Measurements from ENCODE around the gene DCC. TPM values are rescaled to one million over a fixed set of nuclear protein-coding genes. Genes with fewer than 3 reads are reported as not detected.

DCC gene
- total and polyA plus RNA-seq, 4 donors, result 0.16 to 5.3 (median 2.5) TPM

GRCh38 chr18:52829320-52829719, 489.3 kb downstream of the DCC start:
- Histone ChIP-seq H3K9ac (ENCODE audit: insufficient read depth in 1 of 2, low read length in 2 of 2) (no peak overlapping the region), H3K36me3 (ENCODE audit: control insufficient read depth in 4 of 4, insufficient read depth in 4 of 4, low read length in 4 of 4) (no peaks in the 10 kb centered on the region), H3K4me3 (no peak overlapping the region), H3K27ac (ENCODE audit: low read depth in 1 of 2, low read length in 1 of 2) (no peak overlapping the region), H3K4me1 (ENCODE audit: control insufficient read depth in 5 of 5, insufficient read depth in 5 of 5, low read length in 5 of 5) (no peaks in the 10 kb centered on the region), H3K9me3 (ENCODE audit: control insufficient read depth in 4 of 4, insufficient read depth in 3 of 4, low read length in 3 of 4) (no peaks in the 10 kb centered on the region), H3K27me3 (ENCODE audit: control insufficient read depth in 3 of 3, insufficient read depth in 3 of 3, low read length in 2 of 3) (no peaks in the 10 kb centered on the region)
- TF ChIP-seq CTCF (IDR thresholded peaks at IDR 0.05; ENCODE audit: control extremely low read depth, extremely low read depth), result no peak
- ATAC-seq (ENCODE audit: insufficient read depth, low FRiP score), result no peak
- DNase-seq, result no peak

GRCh38 chr18:52829876-52830405, 489.9 kb downstream of the DCC start:
- DNase-seq (no peak), ATAC-seq (ENCODE audit: insufficient read depth, low FRiP score) (no peak)
- Histone ChIP-seq H3K36me3 (ENCODE audit: control insufficient read depth in 4 of 4, insufficient read depth in 4 of 4, low read length in 4 of 4) (no peaks in the 10 kb centered on the region), H3K4me1 (ENCODE audit: control insufficient read depth in 5 of 5, insufficient read depth in 5 of 5, low read length in 5 of 5) (no peaks in the 10 kb centered on the region), H3K9me3 (ENCODE audit: control insufficient read depth in 4 of 4, insufficient read depth in 3 of 4, low read length in 3 of 4) (no peaks in the 10 kb centered on the region), H3K27ac (ENCODE audit: low read depth in 1 of 2, low read length in 1 of 2) (no peak overlapping the region), H3K27me3 (ENCODE audit: control insufficient read depth in 3 of 3, insufficient read depth in 3 of 3, low read length in 2 of 3) (no peaks in the 10 kb centered on the region), H3K4me3 (no peak overlapping the region), H3K9ac (ENCODE audit: insufficient read depth in 1 of 2, low read length in 2 of 2) (no peak overlapping the region)
- no peak for TF ChIP-seq CTCF (IDR thresholded peaks at IDR 0.05; ENCODE audit: control extremely low read depth, extremely low read depth)
- 78 to 85% methylated on average over 4 of the region's 4 CpGs for WGBS, 2 donors

GRCh38 chr18:52844323-52844722, 504.3 kb downstream of the DCC start:
- Histone ChIP-seq H3K36me3 (ENCODE audit: control insufficient read depth in 4 of 4, insufficient read depth in 4 of 4, low read length in 4 of 4) (no peaks in the 10 kb centered on the region), H3K4me3 (no peak overlapping the region), H3K27ac (ENCODE audit: low read depth in 1 of 2, low read length in 1 of 2) (no peak overlapping the region), H3K9me3 (ENCODE audit: control insufficient read depth in 4 of 4, insufficient read depth in 3 of 4, low read length in 3 of 4) (peaks cover 0 to 2% (median 0%) of the 10 kb centered on the region in 4 donors), H3K27me3 (ENCODE audit: control insufficient read depth in 3 of 3, insufficient read depth in 3 of 3, low read length in 2 of 3) (no peaks in the 10 kb centered on the region), H3K4me1 (ENCODE audit: control insufficient read depth in 5 of 5, insufficient read depth in 5 of 5, low read length in 5 of 5) (peaks cover 0 to 3% (median 0%) of the 10 kb centered on the region in 5 donors), H3K9ac (ENCODE audit: insufficient read depth in 1 of 2, low read length in 2 of 2) (no peak overlapping the region)
- DNase-seq, result no peak
- no peak for ATAC-seq (ENCODE audit: insufficient read depth, low FRiP score)
- TF ChIP-seq CTCF (IDR thresholded peaks at IDR 0.05; ENCODE audit: control extremely low read depth, extremely low read depth), result no peak

GRCh38 chr18:52845036-52845435, 505.0 kb downstream of the DCC start:
- Histone ChIP-seq H3K9me3 (ENCODE audit: control insufficient read depth in 4 of 4, insufficient read depth in 3 of 4, low read length in 3 of 4) (peaks cover 0 to 2% (median 0%) of the 10 kb centered on the region in 4 donors), H3K4me1 (ENCODE audit: control insufficient read depth in 5 of 5, insufficient read depth in 5 of 5, low read length in 5 of 5) (peaks cover 0 to 7% (median 0%) of the 10 kb centered on the region in 5 donors), H3K4me3 (no peak overlapping the region), H3K36me3 (ENCODE audit: control insufficient read depth in 4 of 4, insufficient read depth in 4 of 4, low read length in 4 of 4) (no peaks in the 10 kb centered on the region), H3K27ac (ENCODE audit: low read depth in 1 of 2, low read length in 1 of 2) (no peak overlapping the region), H3K27me3 (ENCODE audit: control insufficient read depth in 3 of 3, insufficient read depth in 3 of 3, low read length in 2 of 3) (no peaks in the 10 kb centered on the region), H3K9ac (ENCODE audit: insufficient read depth in 1 of 2, low read length in 2 of 2) (no peak overlapping the region)
- ATAC-seq (ENCODE audit: insufficient read depth, low FRiP score), result no peak
- no peak for DNase-seq
- 78 to 83% methylated on average over 2 of the region's 2 CpGs for WGBS, 2 donors
- TF ChIP-seq CTCF (IDR thresholded peaks at IDR 0.05; ENCODE audit: control extremely low read depth, extremely low read depth), result no peak

Measured in lung (tissue), 12 donors.